Pericardium fibroblast (primary cell): ENCODE results near the gene CDH7. TPM values are rescaled to one million over a fixed set of nuclear protein-coding genes. Genes with fewer than 3 reads are reported as not detected.

Experiments
- total RNA-seq: library from RNA; depleted of rRNA; stranded (reverse); fragments of >200 nt; gene quantifications from 2 replicates; pipeline ENCODE4 v1.2.3, GENCODE V29; 2015

CDH7 gene, protein sequence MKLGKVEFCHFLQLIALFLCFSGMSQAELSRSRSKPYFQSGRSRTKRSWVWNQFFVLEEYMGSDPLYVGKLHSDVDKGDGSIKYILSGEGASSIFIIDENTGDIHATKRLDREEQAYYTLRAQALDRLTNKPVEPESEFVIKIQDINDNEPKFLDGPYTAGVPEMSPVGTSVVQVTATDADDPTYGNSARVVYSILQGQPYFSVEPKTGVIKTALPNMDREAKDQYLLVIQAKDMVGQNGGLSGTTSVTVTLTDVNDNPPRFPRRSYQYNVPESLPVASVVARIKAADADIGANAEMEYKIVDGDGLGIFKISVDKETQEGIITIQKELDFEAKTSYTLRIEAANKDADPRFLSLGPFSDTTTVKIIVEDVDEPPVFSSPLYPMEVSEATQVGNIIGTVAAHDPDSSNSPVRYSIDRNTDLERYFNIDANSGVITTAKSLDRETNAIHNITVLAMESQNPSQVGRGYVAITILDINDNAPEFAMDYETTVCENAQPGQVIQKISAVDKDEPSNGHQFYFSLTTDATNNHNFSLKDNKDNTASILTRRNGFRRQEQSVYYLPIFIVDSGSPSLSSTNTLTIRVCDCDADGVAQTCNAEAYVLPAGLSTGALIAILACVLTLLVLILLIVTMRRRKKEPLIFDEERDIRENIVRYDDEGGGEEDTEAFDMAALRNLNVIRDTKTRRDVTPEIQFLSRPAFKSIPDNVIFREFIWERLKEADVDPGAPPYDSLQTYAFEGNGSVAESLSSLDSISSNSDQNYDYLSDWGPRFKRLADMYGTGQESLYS
- total RNA-seq, result not detected in 2 replicates

DNA sequence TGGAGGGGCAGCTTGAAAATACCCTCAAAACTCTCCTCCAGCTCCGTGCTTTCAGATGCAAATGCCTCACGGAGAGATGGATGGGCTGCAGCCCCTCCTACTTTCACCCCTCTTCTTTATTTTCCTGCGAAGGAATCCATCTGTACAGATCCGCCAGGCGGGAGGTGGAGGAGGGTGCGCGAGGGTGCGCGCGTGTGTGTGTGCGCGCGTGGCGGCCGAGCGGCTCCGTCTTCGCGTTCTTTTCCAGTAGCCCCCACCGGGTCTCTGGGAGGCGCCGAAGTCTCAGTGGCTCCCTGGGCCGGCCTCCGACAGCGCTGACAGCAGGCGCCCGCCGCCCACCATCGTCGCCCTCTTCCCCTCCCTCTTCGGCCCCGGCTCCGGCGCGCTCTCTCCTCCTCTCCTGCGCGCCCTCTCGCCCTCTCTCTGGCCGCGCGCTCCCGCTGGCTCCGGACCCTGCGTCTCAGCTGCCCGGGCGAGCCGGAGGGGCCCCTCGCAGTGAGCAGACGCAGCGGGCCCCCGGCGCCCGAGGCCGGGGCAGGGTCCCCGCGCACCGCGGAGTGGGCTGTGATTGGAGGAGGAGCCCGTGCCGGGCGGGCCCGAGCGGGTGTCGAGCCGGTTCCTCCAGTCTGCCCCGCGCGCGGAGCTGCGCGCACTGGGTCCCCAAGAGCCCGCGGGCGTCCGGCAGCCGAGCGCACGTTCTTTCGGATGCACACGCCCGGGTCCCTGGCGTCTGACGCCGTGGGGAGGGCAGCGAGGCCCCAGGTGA lies at the start of gene CDH7:
Gene CDH7, plus strand, starts transcription at position 624 of the 766 bp plus-strand sequence. CDS start 11,831 bp downstream, outside the sequence.

